Natural killer cell (primary cell): Measurements from ENCODE around the gene SLC47A2. TPM values are rescaled to one million over a fixed set of nuclear protein-coding genes. Genes with fewer than 3 reads are reported as not detected.

ENCODE experiments used
- ATAC-seq, 3 donors: fragments of 150-1000 bp in 2 of 3; fragments of 200-7000 bp in 1 of 3; cut with Tn5 transposase; 1 replicate in 1 of 3; 2 replicates in 2 of 3; pipeline ENCODE4 v1.10.0; 2021; ENCODE audit warnings: mild to moderate bottlenecking in 2 of 3, moderate library complexity in 2 of 3
- DNase-seq, 2 donors: peaks; one replicate each; pipeline versions ENCODE4 v3.0.0 to v3.0.0-alpha.2; 2013 to 2021; ENCODE audit warnings: mixed read lengths in 1 of 2
- H3K27ac ChIP-seq: one replicate; pipeline ENCODE4 v1.5.1; 2013; ENCODE audit warnings: mild to moderate bottlenecking, low read length
- H3K27me3 ChIP-seq: one replicate; pipeline ENCODE4 v1.6.1; 2013; ENCODE audit warnings: low read length; ENCODE audit not compliant: control insufficient read depth, insufficient read depth
- H3K36me3 ChIP-seq: one replicate; pipeline ENCODE4 v1.6.1; 2013; ENCODE audit warnings: low read length; ENCODE audit not compliant: control insufficient read depth, insufficient read depth
- H3K4me1 ChIP-seq: one replicate; pipeline ENCODE4 v1.6.1; 2013; ENCODE audit warnings: low read length; ENCODE audit not compliant: control insufficient read depth, insufficient read depth
- H3K4me3 ChIP-seq: one replicate; pipeline ENCODE4 v1.5.1; 2013; ENCODE audit warnings: low read length
- H3K9me3 ChIP-seq: one replicate; pipeline ENCODE4 v1.6.1; 2013; ENCODE audit warnings: low read length; ENCODE audit not compliant: control insufficient read depth, insufficient read depth
- H3K27ac Mint-ChIP-seq, 2 donors: one replicate each; pipeline ENCODE4 v1.8.0; 2022; ENCODE audit warnings: mild to moderate bottlenecking in 2 of 2, mixed read lengths in 2 of 2, moderate library complexity in 1 of 2
- H3K27me3 Mint-ChIP-seq, 2 donors: one replicate each; pipeline ENCODE4 v1.8.0; 2022; ENCODE audit warnings: low read depth in 2 of 2, mixed read lengths in 2 of 2
- H3K36me3 Mint-ChIP-seq: one replicate; pipeline ENCODE4 v1.8.0; 2022; ENCODE audit warnings: mixed read lengths
- H3K4me1 Mint-ChIP-seq, 2 donors: one replicate each; pipeline ENCODE4 v1.8.0; 2022; ENCODE audit warnings: mixed read lengths in 2 of 2
- H3K4me3 Mint-ChIP-seq: one replicate; pipeline ENCODE4 v1.8.0; 2022; ENCODE audit warnings: mild to moderate bottlenecking, moderate library complexity, mixed read lengths
- H3K9me3 Mint-ChIP-seq, 2 donors: one replicate each; pipeline ENCODE4 v1.8.0; 2022; ENCODE audit warnings: mixed read lengths in 2 of 2
- WGBS: methylation state at CpG from one replicate; pipeline ENCODE4 v1.1.7; 2013; ENCODE audit warnings: missing lambda C conversion rate; ENCODE audit not compliant: insufficient coverage; 5-methylcytosine and 5-hydroxymethylcytosine counted together
- intact Hi-C: fragments of 100-400 bp; cut with micrococcal nuclease; formaldehyde crosslinking; loops from one replicate; pipeline ENCODE4 v1.14.2; 2022
- total RNA-seq, 4 donors: library from RNA; stranded (reverse); fragments of 120-200 nt in 1 of 4; gene quantifications; one replicate each; pipeline versions ENCODE4 v1.2.3 to v1.2.4, GENCODE V29; 2013 to 2022
- TF ChIP-seq, protein P1 (sequence below): fragments of 200-600 bp; IDR thresholded peaks from one replicate; pipeline ENCODE4 v1.8.0; 2022; ENCODE audit warnings: antibody characterized with exemption

Gene SLC47A2
- total RNA-seq, 3 donors from 2014 or later (not counting 1 experiment from before 2014, with no cell fraction given), result not detected

DNA sequence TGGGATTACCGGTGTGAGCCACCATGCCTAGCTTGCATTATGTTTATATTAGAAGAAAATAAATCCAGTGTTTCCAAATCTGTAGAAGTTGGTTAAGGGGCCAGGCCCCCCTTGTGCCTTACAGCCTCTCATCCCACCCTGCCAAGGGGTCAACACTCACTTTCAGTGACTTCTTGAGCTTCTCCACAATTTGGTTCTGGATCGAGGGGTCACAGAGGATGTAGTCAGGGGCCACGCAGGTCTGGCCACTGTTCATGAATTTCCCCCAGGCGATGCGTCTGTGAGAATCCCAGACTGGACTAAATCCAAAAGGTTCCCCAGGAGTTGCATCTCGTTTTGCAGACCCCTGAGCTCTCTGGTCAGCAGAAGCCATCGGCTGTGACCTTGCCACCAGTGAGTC is 24.5 kb upstream of the SLC47A2 start:
- intact Hi-C loops, result no loop called here
- Mint-ChIP-seq H3K27me3 (no peaks in the 10 kb centered on the region), H3K9me3 (no peaks in the 10 kb centered on the region), H3K4me1 (peaks cover 0 to 12% of the 10 kb centered on the region in 2 donors), H3K27ac (no peak overlapping the region), H3K36me3 (no peaks in the 10 kb centered on the region), H3K4me3 (no peak overlapping the region)
- Histone ChIP-seq H3K27ac (no peak overlapping the region), H3K4me1 (peaks cover 11% of the 10 kb centered on the region), H3K27me3 (no peaks in the 10 kb centered on the region), H3K9me3 (no peaks in the 10 kb centered on the region), H3K4me3 (no peak overlapping the region), H3K36me3 (no peaks in the 10 kb centered on the region)
- no peak for ATAC-seq
- WGBS, result 85% methylated on average over 6 of the region's 7 CpGs
- TF ChIP-seq, protein P1, sequence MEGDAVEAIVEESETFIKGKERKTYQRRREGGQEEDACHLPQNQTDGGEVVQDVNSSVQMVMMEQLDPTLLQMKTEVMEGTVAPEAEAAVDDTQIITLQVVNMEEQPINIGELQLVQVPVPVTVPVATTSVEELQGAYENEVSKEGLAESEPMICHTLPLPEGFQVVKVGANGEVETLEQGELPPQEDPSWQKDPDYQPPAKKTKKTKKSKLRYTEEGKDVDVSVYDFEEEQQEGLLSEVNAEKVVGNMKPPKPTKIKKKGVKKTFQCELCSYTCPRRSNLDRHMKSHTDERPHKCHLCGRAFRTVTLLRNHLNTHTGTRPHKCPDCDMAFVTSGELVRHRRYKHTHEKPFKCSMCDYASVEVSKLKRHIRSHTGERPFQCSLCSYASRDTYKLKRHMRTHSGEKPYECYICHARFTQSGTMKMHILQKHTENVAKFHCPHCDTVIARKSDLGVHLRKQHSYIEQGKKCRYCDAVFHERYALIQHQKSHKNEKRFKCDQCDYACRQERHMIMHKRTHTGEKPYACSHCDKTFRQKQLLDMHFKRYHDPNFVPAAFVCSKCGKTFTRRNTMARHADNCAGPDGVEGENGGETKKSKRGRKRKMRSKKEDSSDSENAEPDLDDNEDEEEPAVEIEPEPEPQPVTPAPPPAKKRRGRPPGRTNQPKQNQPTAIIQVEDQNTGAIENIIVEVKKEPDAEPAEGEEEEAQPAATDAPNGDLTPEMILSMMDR, result no peak
- DNase-seq, result no peak

DNA sequence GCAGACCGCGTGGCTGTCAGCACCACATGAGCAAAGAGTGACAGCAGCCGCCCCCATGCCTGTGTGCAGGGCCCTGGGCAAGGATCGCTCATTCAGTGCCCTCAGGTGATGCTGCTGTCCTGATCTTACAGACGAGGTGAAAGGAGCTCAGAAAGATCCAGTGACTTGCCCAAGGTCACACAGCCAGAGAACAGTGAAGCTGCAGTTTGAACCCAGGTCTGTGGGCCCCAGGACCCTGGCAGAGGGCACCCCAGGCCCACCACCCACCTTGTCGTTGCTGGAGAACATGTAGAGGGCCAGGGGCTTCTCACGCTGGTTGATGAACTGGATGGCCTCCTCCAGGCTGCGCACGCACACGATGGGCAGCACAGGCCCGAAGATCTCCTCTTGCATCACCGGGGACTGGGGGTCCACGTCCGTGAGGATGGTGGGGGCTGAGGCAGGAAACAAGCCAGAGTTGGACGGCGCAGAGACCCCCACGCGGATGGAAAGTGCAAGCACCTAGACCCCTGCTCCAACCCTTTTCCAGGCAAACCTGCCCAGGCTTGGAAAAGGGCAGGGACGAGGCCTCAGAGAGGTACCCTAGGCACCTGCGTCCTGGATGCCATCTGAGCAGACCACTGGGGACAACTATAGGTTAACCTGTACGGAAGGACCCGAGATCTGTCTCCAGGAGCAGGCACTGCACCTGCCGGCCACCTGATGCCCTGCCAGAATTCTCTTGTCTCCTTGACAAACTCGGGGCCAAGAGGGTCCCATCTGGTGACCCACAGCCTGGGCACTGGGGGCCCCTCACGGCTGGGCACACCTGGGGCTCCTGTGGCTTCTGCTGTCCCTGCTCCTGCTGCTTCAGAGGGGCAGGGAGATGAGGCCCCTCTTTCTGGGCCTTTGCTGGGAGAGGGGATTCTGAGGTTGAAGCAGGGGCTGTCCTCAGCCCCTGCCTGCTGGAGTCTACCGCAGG is 23.1 kb upstream of the SLC47A2 start:
- intact Hi-C loops, result no loop called here
- DNase-seq (no peak), ATAC-seq (no peak)
- no peak overlapping the region for H3K4me3 ChIP-seq
- no peaks in the 10 kb centered on the region for H3K27me3 Mint-ChIP-seq
- no peak overlapping the region for H3K27ac Mint-ChIP-seq
- TF ChIP-seq, protein P1, result no peak
- WGBS, result 93% methylated on average over 26 of the region's 26 CpGs
- no peaks in the 10 kb centered on the region for H3K27me3 ChIP-seq
- no peaks in the 10 kb centered on the region for H3K9me3 Mint-ChIP-seq
- no peaks in the 10 kb centered on the region for H3K9me3 ChIP-seq
- no peaks in the 10 kb centered on the region for H3K36me3 Mint-ChIP-seq
- H3K4me1 Mint-ChIP-seq, result peaks cover 0 to 3% of the 10 kb centered on the region in 2 donors
- no peak overlapping the region for H3K4me3 Mint-ChIP-seq
- no peak overlapping the region for H3K27ac ChIP-seq
- peaks cover 3% of the 10 kb centered on the region for H3K4me1 ChIP-seq
- H3K36me3 ChIP-seq, result no peaks in the 10 kb centered on the region

DNA sequence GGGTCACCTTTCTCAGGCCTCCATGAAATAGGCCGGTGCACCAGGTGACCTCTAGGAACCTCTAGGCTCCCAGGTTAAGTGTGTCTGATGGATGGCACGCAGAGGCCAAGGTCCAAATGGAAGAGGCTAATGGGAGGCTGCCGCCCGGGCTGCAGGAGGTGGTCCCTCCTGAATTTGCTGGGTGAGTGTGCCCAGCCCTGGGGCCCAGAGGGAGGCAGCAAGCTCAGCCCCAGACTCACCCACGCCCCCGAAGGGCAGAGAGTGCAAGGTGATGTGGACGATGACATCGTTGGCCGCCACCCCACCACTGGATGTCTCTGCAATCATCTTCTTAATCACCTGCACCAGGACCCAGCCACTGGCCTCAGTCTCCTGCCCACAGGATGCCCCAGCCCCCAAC is 22.4 kb upstream of the SLC47A2 start:
- over 99% methylated on average over 9 of the region's 9 CpGs for WGBS
- ATAC-seq (no peak), DNase-seq (no peak)
- TF ChIP-seq, protein P1, result no peak
- Histone ChIP-seq H3K27me3 (no peaks in the 10 kb centered on the region), H3K36me3 (no peaks in the 10 kb centered on the region), H3K9me3 (no peaks in the 10 kb centered on the region), H3K4me1 (no peaks in the 10 kb centered on the region), H3K4me3 (no peak overlapping the region), H3K27ac (no peak overlapping the region)
- no peaks in the 10 kb centered on the region for H3K4me1 Mint-ChIP-seq
- H3K9me3 Mint-ChIP-seq, result no peaks in the 10 kb centered on the region
- H3K36me3 Mint-ChIP-seq, result no peaks in the 10 kb centered on the region
- no peak overlapping the region for H3K4me3 Mint-ChIP-seq
- intact Hi-C loops, result no loop called here
- H3K27me3 Mint-ChIP-seq, result peaks cover 0 to 3% of the 10 kb centered on the region in 2 donors
- no peak overlapping the region for H3K27ac Mint-ChIP-seq
